Progenitor cell of endocrine pancreas (in vitro differentiated cells): ENCODE results near the gene PCP2. TPM values are rescaled to one million over a fixed set of nuclear protein-coding genes. Genes with fewer than 3 reads are reported as not detected.
A peak's percentile ranks its signal among the peaks of the same experiment; 100 is the strongest.

Experiments
- DNase-seq: peaks from one replicate; pipeline ENCODE4 v3.0.0; 2021; ENCODE audit warnings: low spot score; ENCODE audit not compliant: unreplicated experiment
- H3K27ac Mint-ChIP-seq: 2 replicates; pipeline ENCODE4 v1.8.0; 2021; ENCODE audit warnings: mild to moderate bottlenecking, moderate library complexity, mixed read lengths
- H3K27me3 Mint-ChIP-seq: 2 replicates; pipeline ENCODE4 v1.8.0; 2021; ENCODE audit warnings: mixed read lengths
- H3K36me3 Mint-ChIP-seq: 2 replicates; pipeline ENCODE4 v1.8.0; 2022; ENCODE audit warnings: mixed read lengths; ENCODE audit not compliant: insufficient read depth
- H3K4me1 Mint-ChIP-seq: 2 replicates; pipeline ENCODE4 v1.8.0; 2021; ENCODE audit warnings: low read depth, mixed read lengths
- H3K4me3 Mint-ChIP-seq: 2 replicates; pipeline ENCODE4 v1.8.0; 2021; ENCODE audit warnings: low read depth, mild to moderate bottlenecking, moderate library complexity, mixed read lengths
- H3K9me3 Mint-ChIP-seq: 2 replicates; pipeline ENCODE4 v1.8.0; 2021; ENCODE audit warnings: low read depth, mixed read lengths
- total RNA-seq: library from RNA; stranded (reverse); gene quantifications from 2 replicates; pipeline ENCODE4 v1.2.1, GENCODE V29; 2021
- TF ChIP-seq, protein P1 (sequence below): fragments of 200-600 bp; sonication (generic); IDR thresholded peaks from one replicate; pipeline ENCODE4 v1.5.0; 2021; ENCODE audit warnings: antibody characterized with exemption, mild to moderate bottlenecking; ENCODE audit not compliant: unreplicated experiment

The PCP2 gene
- total RNA-seq, 1 donor from 2014 or later = 2.0 TPM

- TF ChIP-seq, protein P1, sequence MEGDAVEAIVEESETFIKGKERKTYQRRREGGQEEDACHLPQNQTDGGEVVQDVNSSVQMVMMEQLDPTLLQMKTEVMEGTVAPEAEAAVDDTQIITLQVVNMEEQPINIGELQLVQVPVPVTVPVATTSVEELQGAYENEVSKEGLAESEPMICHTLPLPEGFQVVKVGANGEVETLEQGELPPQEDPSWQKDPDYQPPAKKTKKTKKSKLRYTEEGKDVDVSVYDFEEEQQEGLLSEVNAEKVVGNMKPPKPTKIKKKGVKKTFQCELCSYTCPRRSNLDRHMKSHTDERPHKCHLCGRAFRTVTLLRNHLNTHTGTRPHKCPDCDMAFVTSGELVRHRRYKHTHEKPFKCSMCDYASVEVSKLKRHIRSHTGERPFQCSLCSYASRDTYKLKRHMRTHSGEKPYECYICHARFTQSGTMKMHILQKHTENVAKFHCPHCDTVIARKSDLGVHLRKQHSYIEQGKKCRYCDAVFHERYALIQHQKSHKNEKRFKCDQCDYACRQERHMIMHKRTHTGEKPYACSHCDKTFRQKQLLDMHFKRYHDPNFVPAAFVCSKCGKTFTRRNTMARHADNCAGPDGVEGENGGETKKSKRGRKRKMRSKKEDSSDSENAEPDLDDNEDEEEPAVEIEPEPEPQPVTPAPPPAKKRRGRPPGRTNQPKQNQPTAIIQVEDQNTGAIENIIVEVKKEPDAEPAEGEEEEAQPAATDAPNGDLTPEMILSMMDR = no peak
- Mint-ChIP-seq H3K4me1 (peaks cover 21% of the 10 kb centered on the region), H3K9me3 (no peaks in the 10 kb centered on the region), H3K4me3 (peak overlapping the region; percentile 82), H3K27ac (peak overlapping the region; percentile 33), H3K27me3 (no peaks in the 10 kb centered on the region), H3K36me3 (peaks cover 11% of the 10 kb centered on the region)
- DNase-seq = no peak
Observed at GRCh38 chr19:7597689-7598088, 35.8 kb downstream of the PCP2 start.

GRCh38 chr19:7596211-7596937, 37.1 kb downstream of the PCP2 start:
- Mint-ChIP-seq H3K9me3 (no peaks in the 10 kb centered on the region), H3K4me1 (peaks cover 21% of the 10 kb centered on the region), H3K36me3 (peaks cover 11% of the 10 kb centered on the region), H3K4me3 (peak overlapping the region; percentile 82), H3K27ac (no peak overlapping the region), H3K27me3 (no peaks in the 10 kb centered on the region)
- TF ChIP-seq, protein P1 = no peak
- DNase-seq = no peak

- Mint-ChIP-seq H3K9me3 (no peaks in the 10 kb centered on the region), H3K4me1 (peaks cover 21% of the 10 kb centered on the region), H3K27me3 (no peaks in the 10 kb centered on the region), H3K36me3 (peaks cover 11% of the 10 kb centered on the region), H3K4me3 (peak within 1 kb of the TSS; percentile 82), H3K27ac (peak within 1 kb of the TSS; percentile 37)
- TF ChIP-seq, protein P1 = no peak
- DNase-seq = peak; percentile 90
Observed at GRCh38 chr19:7595466-7596133, 37.9 kb downstream of the PCP2 start, which contains the start of gene CAMSAP3. CAMSAP3 (plus strand) TSS chr19:7595863; CDS start chr19:7596003, 140 bp downstream.

GRCh38 chr19:7590256-7590655, 43.3 kb downstream of the PCP2 start:
- TF ChIP-seq, protein P1 = no peak
- H3K4me3 Mint-ChIP-seq = no peak overlapping the region
- H3K36me3 Mint-ChIP-seq = no peaks in the 10 kb centered on the region
- peaks cover 7% of the 10 kb centered on the region for H3K4me1 Mint-ChIP-seq
- no peak overlapping the region for H3K27ac Mint-ChIP-seq
- no peaks in the 10 kb centered on the region for H3K9me3 Mint-ChIP-seq
- DNase-seq = no peak
- H3K27me3 Mint-ChIP-seq = peaks cover 6% of the 10 kb centered on the region

DNA sequence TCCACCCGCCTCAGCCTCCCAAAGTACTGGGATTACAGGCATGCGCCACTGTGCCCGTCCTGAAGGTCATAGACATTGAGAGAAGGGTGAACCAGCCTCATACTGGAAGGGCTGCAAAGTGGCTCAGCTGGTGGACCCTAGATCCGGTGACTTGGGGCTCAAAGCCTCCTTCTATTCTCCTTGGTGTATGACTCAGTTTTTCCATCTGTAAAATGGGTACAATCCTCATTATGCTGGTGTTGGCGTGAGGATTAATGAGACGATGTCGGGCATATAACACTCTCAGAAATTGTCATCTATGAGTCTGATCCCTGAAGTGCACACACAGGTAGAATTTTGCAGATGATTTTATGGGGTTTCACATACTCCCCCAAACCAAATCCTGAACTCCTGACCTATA, 43.7 kb downstream of the PCP2 start:
- H3K36me3 Mint-ChIP-seq = no peaks in the 10 kb centered on the region

More for the DNA sequence above, 43.7 kb downstream of the PCP2 start:
- DNase-seq = no peak
- H3K27ac Mint-ChIP-seq = no peak overlapping the region
- TF ChIP-seq, protein P1 = no peak
- no peak overlapping the region for H3K4me3 Mint-ChIP-seq
- H3K27me3 Mint-ChIP-seq = peaks cover 9% of the 10 kb centered on the region
- no peaks in the 10 kb centered on the region for H3K9me3 Mint-ChIP-seq
- H3K4me1 Mint-ChIP-seq = peaks cover 5% of the 10 kb centered on the region
